Measurements from ENCODE around the gene DNMBP. TPM values are rescaled to one million over a fixed set of nuclear protein-coding genes. Genes with fewer than 3 reads are reported as not detected.
A peak's percentile ranks its signal among the peaks of the same experiment; 100 is the strongest.

The DNMBP gene
- 12.0 and 14.4 TPM in 2 replicates for total RNA-seq (2014; rRNA removed; shearing (Covaris generic))

DNA sequence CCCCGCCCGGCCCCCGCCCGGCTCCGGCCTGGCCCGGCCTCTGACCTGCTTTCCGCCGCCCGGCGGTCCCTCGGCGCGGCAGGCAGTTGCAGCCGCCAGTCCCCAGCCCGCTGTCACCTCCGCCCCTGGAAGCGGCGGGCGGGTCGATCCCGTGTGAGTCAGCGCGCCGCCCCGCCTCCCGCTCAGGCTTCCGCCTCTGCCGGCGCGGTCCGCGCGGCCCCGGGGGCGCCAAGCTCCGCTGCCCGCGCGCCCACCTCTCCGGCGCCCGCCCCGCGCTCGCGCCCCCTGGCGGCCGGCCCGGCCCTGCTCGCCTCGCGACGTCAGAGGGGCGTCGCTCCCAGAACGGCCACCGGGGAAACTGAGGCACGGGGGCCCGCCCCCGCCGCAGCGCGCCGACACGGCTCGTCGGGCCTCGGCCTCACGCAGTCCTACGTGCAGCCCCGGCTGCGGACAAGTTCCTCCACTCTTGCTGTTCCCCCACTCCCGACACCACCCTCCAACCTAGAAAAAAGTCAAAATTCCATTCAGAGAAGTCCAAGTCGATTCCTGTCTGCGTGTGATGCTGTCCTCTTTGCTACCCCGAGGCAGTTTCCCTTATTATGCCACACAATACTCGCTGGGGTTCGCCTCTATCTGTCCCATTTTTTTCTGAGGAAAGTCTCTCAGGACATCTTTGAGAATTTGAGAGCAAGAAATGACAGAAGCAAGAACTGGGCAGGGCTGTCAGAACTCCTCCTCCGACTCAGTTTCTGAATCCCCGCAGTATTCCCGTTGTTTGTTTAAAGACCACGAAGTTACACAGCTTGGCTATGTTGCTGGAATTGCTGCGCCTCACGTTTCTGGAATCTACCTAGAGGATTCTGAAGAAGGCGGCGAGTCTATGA lies at the start of gene DNMBP:
Gene DNMBP, minus strand, starts transcription at position 155 of the 884 bp plus-strand sequence. CDS start 37,823 bp downstream, outside the sequence.
- DNase-seq (ENCODE audit: low spot score), result peak; percentile 79

DNA sequence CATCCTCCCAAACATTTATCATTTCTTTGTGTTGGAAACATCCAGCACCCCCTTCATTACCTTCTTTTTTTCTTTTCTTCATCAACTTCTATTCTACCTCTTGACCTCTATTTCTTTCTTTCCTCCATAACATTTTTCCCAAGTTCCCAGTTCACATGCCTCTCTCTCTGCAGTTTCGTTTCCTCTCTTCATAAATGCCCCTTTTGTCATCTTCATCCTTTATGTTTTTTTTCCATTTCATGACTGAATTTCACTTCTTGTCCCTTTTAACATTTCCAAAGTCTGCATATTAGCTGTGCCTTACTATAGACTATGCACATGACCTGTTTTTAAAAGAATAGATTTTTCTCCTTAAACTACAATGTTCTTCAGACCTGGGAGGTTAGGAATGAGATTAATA lies 48.2 kb upstream of the DNMBP start:
- DNase-seq (ENCODE audit: low spot score), result no peak

DNA sequence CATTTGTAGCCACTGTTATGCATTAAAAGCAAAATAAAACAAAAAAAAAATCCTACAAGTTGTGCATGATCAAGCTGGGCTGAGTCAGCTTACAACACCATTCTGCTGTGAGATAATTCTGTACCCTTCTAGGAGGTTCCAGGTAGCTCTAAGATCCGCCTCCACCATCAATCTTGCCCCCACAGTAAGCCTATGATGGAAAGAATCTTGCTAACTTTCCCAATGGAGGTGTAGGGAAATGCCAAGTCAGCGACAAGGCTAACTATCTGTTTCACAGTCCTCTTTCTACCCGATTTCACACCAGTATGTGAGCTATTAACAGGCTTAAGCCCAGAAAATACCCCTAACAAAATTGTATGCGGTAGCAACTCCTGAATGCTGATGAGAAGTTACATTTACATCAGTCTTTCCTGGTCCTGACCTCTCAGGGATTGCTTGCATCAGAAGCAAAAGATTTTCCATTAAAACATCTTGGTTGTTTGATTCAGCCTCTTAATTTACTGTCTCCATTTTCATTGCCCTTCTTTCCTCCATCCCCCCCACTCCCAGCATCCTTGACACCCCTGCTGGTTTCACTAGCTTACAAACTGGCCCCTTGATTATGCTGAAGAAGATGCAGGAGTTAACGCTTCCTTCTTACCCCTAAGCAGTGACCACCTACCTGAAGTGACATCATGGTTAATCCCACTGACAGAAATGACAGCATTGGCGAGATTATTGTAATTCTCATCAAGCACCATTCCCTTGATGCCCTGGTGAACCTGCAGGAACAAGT lies 44.1 kb upstream of the DNMBP start:
- no peak for DNase-seq (ENCODE audit: low spot score)

- peak; percentile 93 for DNase-seq (ENCODE audit: low spot score)
Measured at GRCh38 chr10:100046021-100046486, 36.3 kb upstream of the DNMBP start.

- DNase-seq (ENCODE audit: low spot score), result no peak
Measured at GRCh38 chr10:100045592-100045991, 35.8 kb upstream of the DNMBP start.

DNA sequence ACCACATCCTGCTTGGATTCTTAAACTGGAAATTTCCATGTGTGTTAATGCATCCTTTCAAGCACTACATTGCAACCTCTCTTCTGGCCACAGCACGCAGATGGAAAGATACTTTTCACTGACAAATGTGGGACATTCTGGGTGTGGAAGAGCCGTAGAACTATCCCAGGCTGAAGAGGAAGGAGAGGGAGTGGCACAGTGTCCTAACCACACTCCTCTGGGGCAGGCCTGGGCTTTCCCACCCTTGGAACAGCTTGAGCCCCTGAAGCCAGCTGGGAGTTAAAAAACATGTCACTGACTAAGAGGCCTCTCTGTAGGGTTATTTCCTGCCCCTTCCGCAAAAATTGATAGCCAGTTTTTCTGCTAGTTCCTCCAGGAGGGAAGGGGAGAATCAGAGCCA lies 34.0 kb upstream of the DNMBP start:
- no peak for DNase-seq (ENCODE audit: low spot score)

- DNase-seq (ENCODE audit: low spot score), result peak; percentile 43
Measured at GRCh38 chr10:100043344-100043743, 33.6 kb upstream of the DNMBP start.

DNA sequence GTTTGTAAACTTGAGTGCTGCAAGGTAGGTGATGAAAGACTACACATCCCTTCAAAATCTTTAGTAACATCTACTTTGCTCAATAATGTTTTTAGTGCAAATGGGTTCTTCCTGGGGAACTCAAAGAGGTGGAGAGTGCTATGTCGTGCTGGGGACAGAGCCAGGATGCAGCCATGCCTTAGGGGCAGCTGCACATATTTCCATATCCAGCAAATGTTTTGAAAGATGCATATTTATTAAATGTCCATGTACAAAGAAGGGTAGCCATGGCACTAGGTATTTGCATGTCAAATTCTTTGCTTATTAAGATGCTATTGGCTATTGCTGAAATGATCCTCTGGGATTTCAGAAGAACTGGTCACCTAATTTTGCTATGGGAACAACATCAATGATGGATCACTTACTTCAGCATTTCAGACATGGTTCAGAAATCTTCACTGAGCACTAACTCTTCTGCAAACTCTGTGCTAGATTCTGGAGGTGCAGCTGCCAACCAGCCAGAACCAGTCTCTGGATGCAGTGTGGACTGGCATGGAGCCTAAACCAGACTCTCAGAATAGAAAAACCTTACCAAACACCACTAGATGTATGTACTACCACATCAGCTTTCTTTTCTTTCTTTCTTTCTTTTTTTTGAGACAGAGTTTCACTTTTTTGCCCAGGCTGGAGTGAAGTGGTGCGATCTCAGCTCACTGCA lies 31.7 kb upstream of the DNMBP start:
- no peak for DNase-seq (ENCODE audit: low spot score)

- peak; percentile 16 for DNase-seq (ENCODE audit: low spot score)
Measured at GRCh38 chr10:100038561-100039071, 28.9 kb upstream of the DNMBP start.

GRCh38 chr10:100037758-100038315 lies 28.1 kb upstream of the DNMBP start:
- no peak for DNase-seq (ENCODE audit: low spot score)

DNA sequence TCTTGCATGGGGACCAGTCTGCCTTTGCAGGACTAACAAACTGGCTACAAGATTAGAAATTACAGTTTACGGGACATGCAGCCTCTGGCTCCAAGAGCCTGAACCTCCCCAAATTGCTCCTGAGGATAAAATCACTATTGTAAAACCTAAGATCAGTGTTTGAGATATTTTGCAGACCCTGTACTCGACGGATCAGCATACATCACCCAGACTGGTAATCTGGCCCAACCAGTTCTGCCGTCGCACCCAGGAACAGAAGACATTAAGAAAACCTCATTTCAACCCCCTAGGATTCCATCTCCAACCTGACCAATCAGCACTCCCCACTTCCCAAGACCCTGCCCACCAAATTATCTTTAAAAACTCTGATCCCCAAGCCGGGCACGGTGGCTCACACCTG lies 27.1 kb upstream of the DNMBP start:
- DNase-seq (ENCODE audit: low spot score), result no peak

GRCh38 chr10:100033766-100034418 lies 24.1 kb upstream of the DNMBP start:
- DNase-seq (ENCODE audit: low spot score), result no peak

DNA sequence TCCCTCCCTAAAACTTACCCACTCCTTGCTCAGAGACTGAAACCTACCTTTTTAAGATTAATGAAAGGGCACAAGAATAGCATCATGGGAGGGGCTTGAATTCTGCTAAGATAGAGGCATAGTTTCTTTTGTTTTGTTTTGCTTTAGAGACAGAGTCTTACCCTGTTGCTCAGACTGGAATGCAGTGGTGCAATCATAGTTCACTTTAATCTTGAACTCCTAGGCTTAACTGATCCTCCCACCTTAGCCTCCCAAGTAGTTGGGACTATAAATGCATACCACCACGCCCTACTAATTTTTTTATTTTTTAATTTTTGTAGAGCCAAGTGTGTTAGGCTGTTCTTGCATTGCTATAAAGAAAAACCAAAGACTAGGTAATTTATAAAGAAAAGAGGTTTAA lies 17.7 kb upstream of the DNMBP start:
- no peak for DNase-seq (ENCODE audit: low spot score)

GRCh38 chr10:100025576-100025975 lies 15.8 kb upstream of the DNMBP start:
- no peak for DNase-seq (ENCODE audit: low spot score)

DNA sequence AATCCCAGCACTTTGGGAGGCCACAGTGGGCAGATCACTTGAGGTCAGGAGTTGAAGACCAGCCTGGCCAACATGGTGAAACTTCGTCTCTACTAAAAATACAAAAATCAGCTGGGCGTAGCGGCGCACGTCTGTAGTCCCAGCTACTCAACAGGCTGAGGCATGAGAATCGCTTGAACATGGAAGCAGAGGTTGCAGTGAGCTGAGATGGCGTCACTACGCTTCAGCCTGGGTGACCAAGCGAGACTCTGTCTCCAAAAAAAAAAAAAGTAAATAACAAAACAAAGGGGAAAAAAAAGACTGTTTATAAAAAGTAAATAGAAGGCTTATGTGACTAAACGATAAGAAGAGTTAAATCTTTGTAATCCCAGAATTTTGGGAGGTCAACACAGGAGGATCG lies 15.0 kb upstream of the DNMBP start:
- DNase-seq (ENCODE audit: low spot score), result no peak

GRCh38 chr10:100022403-100022802 lies 12.7 kb upstream of the DNMBP start:
- no peak for DNase-seq (ENCODE audit: low spot score)

- no peak for DNase-seq (ENCODE audit: low spot score)
Measured at GRCh38 chr10:100021322-100021721, 11.6 kb upstream of the DNMBP start.

DNA sequence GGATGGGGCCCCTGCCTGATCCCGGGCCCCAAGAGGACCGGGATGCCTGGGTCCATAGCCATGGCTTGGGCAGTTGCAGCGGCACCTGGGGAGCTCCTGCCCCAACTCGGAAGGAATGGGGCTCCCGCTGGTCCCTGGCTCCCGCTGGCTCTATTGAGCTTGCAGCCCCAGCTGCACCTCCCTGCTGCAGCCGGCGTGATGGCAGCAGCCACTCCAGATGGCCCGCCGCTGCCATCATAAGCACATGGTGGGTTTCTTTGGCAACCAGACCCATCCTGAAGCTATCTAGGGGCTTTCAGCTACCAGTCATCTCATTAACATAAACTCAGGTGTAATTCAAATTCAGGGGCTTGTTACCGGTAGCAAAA lies 11.1 kb upstream of the DNMBP start:
- no peak for DNase-seq (ENCODE audit: low spot score)

- peak; percentile 18 for DNase-seq (ENCODE audit: low spot score)
Measured at GRCh38 chr10:100020142-100020885, 10.6 kb upstream of the DNMBP start.

DNA sequence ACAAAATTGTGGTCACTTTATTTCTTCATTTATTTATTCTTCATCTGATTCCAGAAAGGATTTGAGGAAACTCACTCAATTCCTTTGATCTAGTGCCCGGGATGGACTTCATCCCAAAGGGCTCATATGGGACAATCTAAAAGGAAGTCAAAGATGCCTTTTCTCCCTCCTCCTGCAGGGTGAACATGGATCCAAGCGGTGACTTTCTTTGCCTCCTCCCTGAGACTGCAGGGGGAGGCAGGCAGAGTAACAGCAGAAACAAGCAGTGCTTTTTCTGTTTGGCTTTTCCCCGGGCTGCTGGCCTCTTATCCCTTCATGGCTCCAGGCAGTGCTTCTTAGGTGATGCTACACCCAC lies 10.0 kb upstream of the DNMBP start:
- DNase-seq (ENCODE audit: low spot score), result peak; percentile 47
